H1 (cell line): ENCODE data around the gene ADAM22. TPM values are rescaled to one million over a fixed set of nuclear protein-coding genes. Genes with fewer than 3 reads are reported as not detected.

Source experiments
- ASH2L ChIP-seq: fragments of 200-600, 300-600 bp; sonication (generic); IDR thresholded peaks from one replicate; pipeline ENCODE4 v1.7.1; 2017; ENCODE audit warnings: low read length
- CHD2 ChIP-seq: IDR thresholded peaks from 2 replicates; pipeline ENCODE4 v1.6.1; 2012; ENCODE audit warnings: low read length, improper control_type of control experiment
- CTBP2 ChIP-seq: IDR thresholded peaks from 2 replicates; pipeline ENCODE4 v1.7.0; 2011; ENCODE audit warnings: borderline replicate concordance, mild to moderate bottlenecking, moderate library complexity, mixed read lengths, low read length; ENCODE audit not compliant: insufficient read depth, insufficient read length
- JUN ChIP-seq: IDR thresholded peaks from 2 replicates; pipeline ENCODE4 v1.6.1; 2011; ENCODE audit warnings: low read depth, mild to moderate bottlenecking, improper control_type of control experiment, low read length
- MAFK ChIP-seq: IDR thresholded peaks from 2 replicates; pipeline ENCODE4 v1.6.1; 2012; ENCODE audit warnings: low read depth, mild to moderate bottlenecking, improper control_type of control experiment, low read length
- polyA plus RNA-seq, 7 experiments: library from polyadenylated mRNA; depleted of rRNA in 3 of 7; stranded (reverse) in 5 of 7; unstranded in 2 of 7; fragments of >200 nt in 5 of 7; fragments of 200-250 nt in 2 of 7; gene quantifications; 1 replicate in 5 of 7; 2 replicates in 1 of 7; 4 replicates in 1 of 7; pipeline versions ENCODE4 v1.2.1 to v1.2.3, GENCODE V29; 2011 to 2013; ENCODE audit warnings: missing spikeins in 2 of 7, mixed read lengths in 2 of 7
- total RNA-seq: library from RNA; stranded (reverse); fragmentation: NEBNext Ultra II Directional; extraction: Animal tissue kit (Norgen Biotek cat#: 25700); gene quantifications from 2 replicates; pipeline ENCODE4 v1.2.1, GENCODE V29; 2021
- TF ChIP-seq, protein P1 (sequence below): fragments of 300-600 bp; sonication (generic); IDR thresholded peaks from 2 replicates; pipeline ENCODE4 v1.7.1; 2012; ENCODE audit warnings: low read length, moderate library complexity, mild to moderate bottlenecking, inconsistent platforms; ENCODE audit not compliant: insufficient replicate concordance

ADAM22 gene
- total and polyA plus RNA-seq, 2 of the 8 experiments (the other 6 are each of a cell fraction or from before 2014, with no cell fraction given) = 4.6 to 21.4 TPM

DNA sequence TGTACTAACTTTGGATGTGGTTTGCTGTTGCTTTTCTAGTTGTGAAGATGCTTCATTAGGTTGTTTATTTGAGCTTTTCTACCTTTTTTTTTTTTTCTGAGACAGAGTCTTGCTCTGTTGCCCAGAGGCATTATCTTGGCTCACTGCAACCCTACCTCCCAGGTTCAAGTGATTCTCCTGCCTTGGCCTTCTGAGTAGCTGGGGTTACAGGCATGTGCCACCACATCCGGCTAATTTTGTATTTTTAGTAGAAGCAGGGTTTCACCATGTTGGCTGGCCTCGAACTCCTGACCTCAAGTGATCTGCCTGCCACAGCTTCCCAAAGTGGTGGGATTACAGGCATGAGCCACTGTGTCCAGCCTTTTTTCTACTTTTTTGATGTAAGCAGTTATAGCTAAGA, 93.7 kb downstream of the ADAM22 start (continued):
- TF ChIP-seq, protein P1, sequence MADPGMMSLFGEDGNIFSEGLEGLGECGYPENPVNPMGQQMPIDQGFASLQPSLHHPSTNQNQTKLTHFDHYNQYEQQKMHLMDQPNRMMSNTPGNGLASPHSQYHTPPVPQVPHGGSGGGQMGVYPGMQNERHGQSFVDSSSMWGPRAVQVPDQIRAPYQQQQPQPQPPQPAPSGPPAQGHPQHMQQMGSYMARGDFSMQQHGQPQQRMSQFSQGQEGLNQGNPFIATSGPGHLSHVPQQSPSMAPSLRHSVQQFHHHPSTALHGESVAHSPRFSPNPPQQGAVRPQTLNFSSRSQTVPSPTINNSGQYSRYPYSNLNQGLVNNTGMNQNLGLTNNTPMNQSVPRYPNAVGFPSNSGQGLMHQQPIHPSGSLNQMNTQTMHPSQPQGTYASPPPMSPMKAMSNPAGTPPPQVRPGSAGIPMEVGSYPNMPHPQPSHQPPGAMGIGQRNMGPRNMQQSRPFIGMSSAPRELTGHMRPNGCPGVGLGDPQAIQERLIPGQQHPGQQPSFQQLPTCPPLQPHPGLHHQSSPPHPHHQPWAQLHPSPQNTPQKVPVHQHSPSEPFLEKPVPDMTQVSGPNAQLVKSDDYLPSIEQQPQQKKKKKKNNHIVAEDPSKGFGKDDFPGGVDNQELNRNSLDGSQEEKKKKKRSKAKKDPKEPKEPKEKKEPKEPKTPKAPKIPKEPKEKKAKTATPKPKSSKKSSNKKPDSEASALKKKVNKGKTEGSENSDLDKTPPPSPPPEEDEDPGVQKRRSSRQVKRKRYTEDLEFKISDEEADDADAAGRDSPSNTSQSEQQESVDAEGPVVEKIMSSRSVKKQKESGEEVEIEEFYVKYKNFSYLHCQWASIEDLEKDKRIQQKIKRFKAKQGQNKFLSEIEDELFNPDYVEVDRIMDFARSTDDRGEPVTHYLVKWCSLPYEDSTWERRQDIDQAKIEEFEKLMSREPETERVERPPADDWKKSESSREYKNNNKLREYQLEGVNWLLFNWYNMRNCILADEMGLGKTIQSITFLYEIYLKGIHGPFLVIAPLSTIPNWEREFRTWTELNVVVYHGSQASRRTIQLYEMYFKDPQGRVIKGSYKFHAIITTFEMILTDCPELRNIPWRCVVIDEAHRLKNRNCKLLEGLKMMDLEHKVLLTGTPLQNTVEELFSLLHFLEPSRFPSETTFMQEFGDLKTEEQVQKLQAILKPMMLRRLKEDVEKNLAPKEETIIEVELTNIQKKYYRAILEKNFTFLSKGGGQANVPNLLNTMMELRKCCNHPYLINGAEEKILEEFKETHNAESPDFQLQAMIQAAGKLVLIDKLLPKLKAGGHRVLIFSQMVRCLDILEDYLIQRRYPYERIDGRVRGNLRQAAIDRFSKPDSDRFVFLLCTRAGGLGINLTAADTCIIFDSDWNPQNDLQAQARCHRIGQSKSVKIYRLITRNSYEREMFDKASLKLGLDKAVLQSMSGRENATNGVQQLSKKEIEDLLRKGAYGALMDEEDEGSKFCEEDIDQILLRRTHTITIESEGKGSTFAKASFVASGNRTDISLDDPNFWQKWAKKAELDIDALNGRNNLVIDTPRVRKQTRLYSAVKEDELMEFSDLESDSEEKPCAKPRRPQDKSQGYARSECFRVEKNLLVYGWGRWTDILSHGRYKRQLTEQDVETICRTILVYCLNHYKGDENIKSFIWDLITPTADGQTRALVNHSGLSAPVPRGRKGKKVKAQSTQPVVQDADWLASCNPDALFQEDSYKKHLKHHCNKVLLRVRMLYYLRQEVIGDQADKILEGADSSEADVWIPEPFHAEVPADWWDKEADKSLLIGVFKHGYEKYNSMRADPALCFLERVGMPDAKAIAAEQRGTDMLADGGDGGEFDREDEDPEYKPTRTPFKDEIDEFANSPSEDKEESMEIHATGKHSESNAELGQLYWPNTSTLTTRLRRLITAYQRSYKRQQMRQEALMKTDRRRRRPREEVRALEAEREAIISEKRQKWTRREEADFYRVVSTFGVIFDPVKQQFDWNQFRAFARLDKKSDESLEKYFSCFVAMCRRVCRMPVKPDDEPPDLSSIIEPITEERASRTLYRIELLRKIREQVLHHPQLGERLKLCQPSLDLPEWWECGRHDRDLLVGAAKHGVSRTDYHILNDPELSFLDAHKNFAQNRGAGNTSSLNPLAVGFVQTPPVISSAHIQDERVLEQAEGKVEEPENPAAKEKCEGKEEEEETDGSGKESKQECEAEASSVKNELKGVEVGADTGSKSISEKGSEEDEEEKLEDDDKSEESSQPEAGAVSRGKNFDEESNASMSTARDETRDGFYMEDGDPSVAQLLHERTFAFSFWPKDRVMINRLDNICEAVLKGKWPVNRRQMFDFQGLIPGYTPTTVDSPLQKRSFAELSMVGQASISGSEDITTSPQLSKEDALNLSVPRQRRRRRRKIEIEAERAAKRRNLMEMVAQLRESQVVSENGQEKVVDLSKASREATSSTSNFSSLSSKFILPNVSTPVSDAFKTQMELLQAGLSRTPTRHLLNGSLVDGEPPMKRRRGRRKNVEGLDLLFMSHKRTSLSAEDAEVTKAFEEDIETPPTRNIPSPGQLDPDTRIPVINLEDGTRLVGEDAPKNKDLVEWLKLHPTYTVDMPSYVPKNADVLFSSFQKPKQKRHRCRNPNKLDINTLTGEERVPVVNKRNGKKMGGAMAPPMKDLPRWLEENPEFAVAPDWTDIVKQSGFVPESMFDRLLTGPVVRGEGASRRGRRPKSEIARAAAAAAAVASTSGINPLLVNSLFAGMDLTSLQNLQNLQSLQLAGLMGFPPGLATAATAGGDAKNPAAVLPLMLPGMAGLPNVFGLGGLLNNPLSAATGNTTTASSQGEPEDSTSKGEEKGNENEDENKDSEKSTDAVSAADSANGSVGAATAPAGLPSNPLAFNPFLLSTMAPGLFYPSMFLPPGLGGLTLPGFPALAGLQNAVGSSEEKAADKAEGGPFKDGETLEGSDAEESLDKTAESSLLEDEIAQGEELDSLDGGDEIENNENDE = no peak
- TF ChIP-seq CTBP2 (no peak), JUN (no peak), ASH2L (no peak), CHD2 (no peak), MAFK (no peak)
- TF ChIP-seq, all 59 proteins: peak for 0
